Uterus (tissue), 4 donors: ENCODE data around the gene FFAR3. TPM values are rescaled to one million over a fixed set of nuclear protein-coding genes. Genes with fewer than 3 reads are reported as not detected.

Source experiments
- DNase-seq, 2 donors: peaks; one replicate each; pipeline ENCODE4 v3.0.0-alpha.2; 2019 to 2020
- H3K27ac ChIP-seq, 2 donors: fragments of 200-600 bp; sonication (generic); 1 replicate in 1 of 2; 2 replicates in 1 of 2; pipeline ENCODE4 v1.5.1; 2016 to 2018
- H3K27me3 ChIP-seq, 2 donors: fragments of 200-600 bp; sonication (generic); one replicate each; pipeline ENCODE4 v1.5.1; 2018 to 2019; ENCODE audit warnings: control low read depth in 1 of 2
- H3K36me3 ChIP-seq, 2 donors: fragments of 200-600 bp; sonication (generic); one replicate each; pipeline ENCODE4 v1.5.1; 2019; ENCODE audit warnings: control low read depth in 1 of 2
- H3K4me1 ChIP-seq, 2 donors: fragments of 200-600 bp; sonication (generic); one replicate each; pipeline ENCODE4 v1.5.1; 2018 to 2019; ENCODE audit warnings: control low read depth in 1 of 2
- H3K4me3 ChIP-seq, 2 donors: fragments of 200-600 bp; sonication (generic); 1 replicate in 1 of 2; 2 replicates in 1 of 2; pipeline ENCODE4 v1.5.1; 2018 to 2019; ENCODE audit warnings: mild to moderate bottlenecking in 1 of 2
- H3K9me3 ChIP-seq, 2 donors: fragments of 200-600 bp; sonication (generic); one replicate each; pipeline ENCODE4 v1.5.1; 2019; ENCODE audit warnings: control low read depth in 1 of 2
- CTCF ChIP-seq, 4 experiments: fragments of 200-600 bp in 2 of 4; fragments of 450-650 bp in 2 of 4; sonication (generic) in 2 of 4; IDR thresholded peaks; one replicate each; pipeline ENCODE4 v1.5.1; 2016 to 2019; ENCODE audit warnings: antibody characterized with exemption in 4 of 4, mild to moderate bottlenecking in 2 of 4, moderate library complexity in 1 of 4
- POLR2A ChIP-seq, 2 donors: fragments of 450-650 bp; IDR thresholded peaks; one replicate each; pipeline ENCODE4 v1.6.1; 2016; ENCODE audit warnings: antibody characterized with exemption in 2 of 2, mild to moderate bottlenecking in 1 of 2, moderate library complexity in 1 of 2
- intact Hi-C: fragments of 100-400 bp; cut with DNase I; formaldehyde crosslinking; loops from one replicate; pipeline ENCODE4 v1.15.1; 2023; ENCODE audit warnings: low total_unique reads
- total RNA-seq, 4 donors: library from RNA; depleted of rRNA in 3 of 4; stranded (reverse); fragments of >200 nt in 3 of 4; gene quantifications; one replicate each; pipeline versions ENCODE4 v1.1.0 to v1.2.4, GENCODE V29; 2014 to 2023
- donor health status: DM: yes; HTN: yes; CAD: no.

FFAR3 gene
- total RNA-seq, 4 donors from 2014 or later: not detected

GRCh38 chr19:35321291-35321690 lies 37.0 kb upstream of the FFAR3 start:
- no peaks in the 10 kb centered on the region for H3K9me3 ChIP-seq
- no peaks in the 10 kb centered on the region for H3K4me1 ChIP-seq
- no peaks in the 10 kb centered on the region for H3K27me3 ChIP-seq
- DNase-seq: no peak
- no peaks in the 10 kb centered on the region for H3K36me3 ChIP-seq
- intact Hi-C loops: no loop called here
- H3K4me3 ChIP-seq: no peak overlapping the region
- TF ChIP-seq POLR2A (IDR thresholded peaks at IDR 0.05) (no peak), CTCF (IDR thresholded peaks at IDR 0.05) (no peak)
- no peak overlapping the region for H3K27ac ChIP-seq

- no peak for DNase-seq
- no peak for TF ChIP-seq POLR2A (IDR thresholded peaks at IDR 0.05)
- TF ChIP-seq CTCF (IDR thresholded peaks at IDR 0.05): no peak
- Histone ChIP-seq H3K27me3 (no peaks in the 10 kb centered on the region), H3K27ac (no peak overlapping the region), H3K36me3 (no peaks in the 10 kb centered on the region), H3K9me3 (no peaks in the 10 kb centered on the region), H3K4me3 (no peak overlapping the region), H3K4me1 (no peaks in the 10 kb centered on the region)
- intact Hi-C loops: no loop called here
These were observed 36.2 kb upstream of the FFAR3 start for GRCh38 chr19:35322014-35322413.

- TF ChIP-seq POLR2A (IDR thresholded peaks at IDR 0.05) (no peak), CTCF (IDR thresholded peaks at IDR 0.05) (no peak)
- H3K36me3 ChIP-seq: no peaks in the 10 kb centered on the region
- intact Hi-C loops: no loop called here
These were observed 30.6 kb upstream of the FFAR3 start for GRCh38 chr19:35327642-35328041.

GRCh38 chr19:35328851-35329285 lies 29.4 kb upstream of the FFAR3 start, which contains the start of gene CD22:
Gene CD22, plus strand, starts transcription at chr19:35329187. Its CDS starts 2,854 bp downstream, at chr19:35332041.
- intact Hi-C loops: no loop called here
- Histone ChIP-seq H3K36me3 (no peaks in the 10 kb centered on the region), H3K4me3 (no peak within 1 kb of the TSS), H3K27me3 (no peaks in the 10 kb centered on the region), H3K4me1 (no peaks in the 10 kb centered on the region), H3K9me3 (no peaks in the 10 kb centered on the region), H3K27ac (no peak within 1 kb of the TSS)
- no peak for TF ChIP-seq CTCF (IDR thresholded peaks at IDR 0.05)
- TF ChIP-seq POLR2A (IDR thresholded peaks at IDR 0.05): no peak
- DNase-seq: no peak

More at GRCh38 chr19:35327642-35328041, 30.6 kb upstream of the FFAR3 start:
- Histone ChIP-seq H3K27me3 (no peaks in the 10 kb centered on the region), H3K4me3 (no peak overlapping the region), H3K4me1 (no peaks in the 10 kb centered on the region), H3K27ac (no peak overlapping the region), H3K9me3 (no peaks in the 10 kb centered on the region)
- no peak for DNase-seq

- Histone ChIP-seq H3K4me3 (no peak overlapping the region), H3K36me3 (no peaks in the 10 kb centered on the region), H3K9me3 (no peaks in the 10 kb centered on the region), H3K27ac (no peak overlapping the region), H3K4me1 (no peaks in the 10 kb centered on the region), H3K27me3 (no peaks in the 10 kb centered on the region)
- no peak for TF ChIP-seq CTCF (IDR thresholded peaks at IDR 0.05)
- TF ChIP-seq POLR2A (IDR thresholded peaks at IDR 0.05): no peak
- no peak for DNase-seq
- intact Hi-C loops: no loop called here
These were observed 28.9 kb upstream of the FFAR3 start for GRCh38 chr19:35329323-35329722.
